HFFc6 (cell line): ENCODE measurements around the gene ZBTB39. TPM values are rescaled to one million over a fixed set of nuclear protein-coding genes. Genes with fewer than 3 reads are reported as not detected.

ENCODE experiments used
- DNase-seq: peaks from one replicate; pipeline ENCODE4 v3.0.0-alpha.2; 2018
- H3K27ac Mint-ChIP-seq: 2 replicates; pipeline ENCODE4 v1.8.0; 2020; ENCODE audit warnings: mild to moderate bottlenecking, mixed read lengths
- H3K27me3 Mint-ChIP-seq: 2 replicates; pipeline ENCODE4 v1.8.0; 2021; ENCODE audit warnings: mild to moderate bottlenecking, moderate library complexity, mixed read lengths; ENCODE audit not compliant: insufficient read depth
- H3K36me3 Mint-ChIP-seq: 2 replicates; pipeline ENCODE4 v1.8.0; 2021; ENCODE audit warnings: low read depth, mixed read lengths
- H3K4me1 Mint-ChIP-seq: 2 replicates; pipeline ENCODE4 v1.8.0; 2020; ENCODE audit warnings: low read depth, mixed read lengths
- H3K4me3 Mint-ChIP-seq: 2 replicates; pipeline ENCODE4 v1.8.0; 2020; ENCODE audit warnings: mild to moderate bottlenecking, moderate library complexity, mixed read lengths
- H3K9me3 Mint-ChIP-seq: 2 replicates; pipeline ENCODE4 v1.8.0; 2020; ENCODE audit warnings: mild to moderate bottlenecking, mixed read lengths
- CTCF ChIP-seq: fragments of 200-600 bp; sonication (generic); IDR thresholded peaks from 2 replicates; pipeline ENCODE4 v1.5.0; 2021; ENCODE audit warnings: antibody characterized with exemption, mild to moderate bottlenecking
- total RNA-seq, 6 experiments: library from RNA; stranded (reverse); fragmentation: NEBNext Ultra II Directional; extraction: Animal tissue kit (Norgen Biotek cat#: 25700); gene quantifications; 2 replicates in 1 of 6; 3 replicates in 5 of 6; pipeline ENCODE4 v1.2.3, GENCODE V29; 2021

The ZBTB39 gene
- total RNA-seq, 6 experiments from 2014 or later = 3.6 to 4.6 (median 3.9) TPM

- Mint-ChIP-seq H3K4me3 (no peak overlapping the region), H3K4me1 (peaks cover 44% of the 10 kb centered on the region), H3K27ac (no peak overlapping the region), H3K36me3 (no peaks in the 10 kb centered on the region), H3K9me3 (no peaks in the 10 kb centered on the region), H3K27me3 (peaks cover 28% of the 10 kb centered on the region)
- TF ChIP-seq CTCF = no peak
- peak; percentile 12 for DNase-seq
These were observed 38.5 kb upstream of the ZBTB39 start for GRCh38 chr12:57044889-57045288.

GRCh38 chr12:57044468-57044867 lies 38.1 kb upstream of the ZBTB39 start:
- DNase-seq = no peak
- peaks cover 44% of the 10 kb centered on the region for H3K4me1 Mint-ChIP-seq
- no peaks in the 10 kb centered on the region for H3K9me3 Mint-ChIP-seq
- peaks cover 28% of the 10 kb centered on the region for H3K27me3 Mint-ChIP-seq
- no peak overlapping the region for H3K27ac Mint-ChIP-seq
- no peak overlapping the region for H3K4me3 Mint-ChIP-seq
- no peaks in the 10 kb centered on the region for H3K36me3 Mint-ChIP-seq
- TF ChIP-seq CTCF = no peak

GRCh38 chr12:57042695-57043094 lies 36.3 kb upstream of the ZBTB39 start:
- Mint-ChIP-seq H3K9me3 (no peaks in the 10 kb centered on the region), H3K4me1 (peaks cover 32% of the 10 kb centered on the region), H3K27me3 (peaks cover 30% of the 10 kb centered on the region), H3K4me3 (no peak overlapping the region), H3K36me3 (no peaks in the 10 kb centered on the region; the same call in 1 of the 2 replicates), H3K27ac (no peak overlapping the region)
- TF ChIP-seq CTCF = no peak
- DNase-seq = no peak

- H3K4me3 Mint-ChIP-seq = no peak overlapping the region
- H3K27ac Mint-ChIP-seq = no peak overlapping the region
- peaks cover 43% of the 10 kb centered on the region for H3K27me3 Mint-ChIP-seq
- TF ChIP-seq CTCF = no peak
- no peak for DNase-seq
- H3K9me3 Mint-ChIP-seq = no peaks in the 10 kb centered on the region
- no peaks in the 10 kb centered on the region; the same call in 1 of the 2 replicates for H3K36me3 Mint-ChIP-seq
- H3K4me1 Mint-ChIP-seq = peaks cover 13% of the 10 kb centered on the region
These were observed 34.4 kb upstream of the ZBTB39 start for GRCh38 chr12:57040750-57041149.

GRCh38 chr12:57040211-57040610 lies 33.9 kb upstream of the ZBTB39 start:
- no peak for DNase-seq
- Mint-ChIP-seq H3K27ac (no peak overlapping the region), H3K9me3 (no peaks in the 10 kb centered on the region), H3K36me3 (no peaks in the 10 kb centered on the region; the same call in 1 of the 2 replicates), H3K4me1 (peaks cover 8% of the 10 kb centered on the region), H3K27me3 (peaks cover 47% of the 10 kb centered on the region), H3K4me3 (no peak overlapping the region)
- no peak for TF ChIP-seq CTCF
